Testis (tissue), 3 donors: ENCODE data around the gene SOCS2. TPM values are rescaled to one million over a fixed set of nuclear protein-coding genes. Genes with fewer than 3 reads are reported as not detected.

ENCODE experiments used
- DNase-seq: peaks from one replicate; pipeline ENCODE4 v3.0.0-alpha.2; 2019
- H3K27ac ChIP-seq, 2 donors: fragments of 200-600 bp; sonication (generic); one replicate each; pipeline ENCODE4 v1.5.1; 2019
- H3K27me3 ChIP-seq: fragments of 200-600 bp; sonication (generic); one replicate; pipeline ENCODE4 v1.5.1; 2019
- H3K36me3 ChIP-seq: fragments of 200-600 bp; sonication (generic); one replicate; pipeline ENCODE4 v1.5.1; 2017; ENCODE audit warnings: low read depth; ENCODE audit errors: missing control alignments
- H3K4me1 ChIP-seq: fragments of 200-600 bp; sonication (generic); one replicate; pipeline ENCODE4 v1.5.1; 2019
- H3K4me3 ChIP-seq, 2 donors: fragments of 200-600 bp; sonication (generic); one replicate each; pipeline ENCODE4 v1.5.1; 2017 to 2019
- H3K9me3 ChIP-seq: fragments of 200-600 bp; sonication (generic); one replicate; pipeline ENCODE4 v1.5.1; 2017
- CTCF ChIP-seq, 3 experiments: fragments of 450-650 bp in 2 of 3; fragments of 200-600 bp in 1 of 3; sonication (generic) in 1 of 3; IDR thresholded peaks; one replicate each; pipeline ENCODE4 v1.5.1; 2016 to 2019; ENCODE audit warnings: antibody characterized with exemption in 3 of 3, mild to moderate bottlenecking in 2 of 3, moderate library complexity in 1 of 3
- POLR2A ChIP-seq: fragments of 450-650 bp; IDR thresholded peaks from one replicate; pipeline ENCODE4 v1.6.1; 2017; ENCODE audit warnings: antibody characterized with exemption, mild to moderate bottlenecking, moderate library complexity
- WGBS, 2 donors: methylation state at CpG; one replicate each; pipeline ENCODE4 v1.1.5; 2018; 5-methylcytosine and 5-hydroxymethylcytosine counted together
- intact Hi-C: fragments of 100-400 bp; cut with DNase I; formaldehyde crosslinking; loops from one replicate; pipeline ENCODE4 v1.15.1; 2023; ENCODE audit warnings: low total_unique reads
- polyA plus RNA-seq: library from polyadenylated mRNA; stranded (reverse); fragments of 350-450 nt; fragmentation: Illumina TruSeq; extraction: RNeasy Lipid Tissue Mini Kit (QIAGEN cat#74804); gene quantifications from one replicate; pipeline ENCODE4 v1.2.3, GENCODE V29; 2014; ENCODE audit warnings: low read depth, low replicate concordance; ENCODE audit not compliant: insufficient read depth
- total RNA-seq, 2 donors: library from RNA; depleted of rRNA; stranded (reverse); fragments of >200 nt; gene quantifications; one replicate each; pipeline ENCODE4 v1.2.3, GENCODE V29; 2016

The SOCS2 gene
- total and polyA plus RNA-seq, 3 donors from 2014 or later = 19.3 to 25.4 (median 24.1) TPM

GRCh38 chr12:93593843-93594242 lies 21.4 kb downstream of the SOCS2 start:
- Histone ChIP-seq H3K36me3 (no peaks in the 10 kb centered on the region), H3K27ac (peak overlapping the region; percentile 86 to 94), H3K4me3 (no peak overlapping the region), H3K4me1 (peaks cover 14% of the 10 kb centered on the region), H3K27me3 (no peaks in the 10 kb centered on the region), H3K9me3 (no peaks in the 10 kb centered on the region)
- no peak for DNase-seq
- intact Hi-C loops = no loop called here
- 44 to 52% methylated on average over 2 of the region's 2 CpGs for WGBS, 2 donors
- no peak for TF ChIP-seq POLR2A
- no peak for TF ChIP-seq CTCF (IDR thresholded peaks at IDR 0.05)

- H3K4me3 ChIP-seq = no peak overlapping the region
- no peak for DNase-seq
- no peaks in the 10 kb centered on the region for H3K36me3 ChIP-seq
- peak overlapping the region; percentile 86 to 94 for H3K27ac ChIP-seq
- TF ChIP-seq POLR2A = no peak
- no peak for TF ChIP-seq CTCF (IDR thresholded peaks at IDR 0.05)
- intact Hi-C loops = no loop called here
- no peaks in the 10 kb centered on the region for H3K9me3 ChIP-seq
- H3K4me1 ChIP-seq = peaks cover 14% of the 10 kb centered on the region
- WGBS, 2 donors = 37 to 51% methylated on average over 6 of the region's 6 CpGs
- no peaks in the 10 kb centered on the region for H3K27me3 ChIP-seq
These were observed 22.4 kb downstream of the SOCS2 start for GRCh38 chr12:93594766-93595311.

DNA sequence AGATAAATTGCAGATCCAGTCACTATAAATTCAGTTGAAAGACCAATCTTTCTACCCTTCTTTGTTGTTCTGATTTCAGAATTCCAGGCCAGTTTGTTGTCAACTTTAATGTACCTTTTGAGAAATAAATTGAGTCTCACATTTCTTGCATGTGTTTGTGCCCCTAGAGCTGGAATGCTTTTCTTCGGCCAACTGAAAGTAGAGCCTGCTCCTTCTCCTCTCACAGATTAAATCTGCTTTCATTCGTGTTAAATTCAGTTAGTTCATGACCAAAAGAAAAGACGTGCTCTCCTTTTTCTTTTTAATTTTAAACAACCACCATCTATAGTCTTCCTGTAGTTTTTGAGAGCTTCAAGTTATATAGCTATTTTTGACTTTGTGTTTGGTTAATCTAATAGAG lies 22.9 kb downstream of the SOCS2 start:
- no peaks in the 10 kb centered on the region for H3K36me3 ChIP-seq
- intact Hi-C loops = no loop called here
- H3K27ac ChIP-seq = peak overlapping the region; percentile 86 to 94
- no peak overlapping the region for H3K4me3 ChIP-seq
- peaks cover 14% of the 10 kb centered on the region for H3K4me1 ChIP-seq
- WGBS, 2 donors = 40 to 50% methylated on average over 3 of the region's 3 CpGs
- DNase-seq = no peak
- H3K9me3 ChIP-seq = no peaks in the 10 kb centered on the region
- H3K27me3 ChIP-seq = no peaks in the 10 kb centered on the region
- TF ChIP-seq POLR2A = no peak
- no peak for TF ChIP-seq CTCF (IDR thresholded peaks at IDR 0.05)

DNA sequence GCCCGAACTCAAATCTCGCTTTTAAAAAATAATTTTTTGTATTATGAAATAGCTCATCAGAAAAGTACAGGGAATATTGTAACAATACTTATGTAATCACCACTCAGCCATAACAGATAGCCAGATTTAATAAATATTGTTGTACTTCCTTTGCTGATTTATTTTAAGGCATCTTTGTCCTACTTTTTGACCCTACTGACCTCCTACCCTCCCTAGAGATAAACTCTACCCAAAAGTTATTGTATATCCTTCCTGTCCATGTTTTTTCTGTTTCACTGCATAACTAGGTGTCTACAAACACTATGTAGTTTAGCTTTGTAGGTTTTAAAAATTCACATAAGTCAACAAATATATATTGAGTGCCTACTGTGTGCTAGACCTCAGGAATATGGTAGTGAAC lies 25.1 kb downstream of the SOCS2 start:
- Histone ChIP-seq H3K27me3 (no peaks in the 10 kb centered on the region), H3K9me3 (no peaks in the 10 kb centered on the region), H3K4me1 (peaks cover 11% of the 10 kb centered on the region), H3K36me3 (no peaks in the 10 kb centered on the region), H3K4me3 (no peak overlapping the region), H3K27ac (no peak overlapping the region)
- intact Hi-C loops = no loop called here
- no peak for DNase-seq
- 89 to 90% methylated on average over 2 of the region's 2 CpGs for WGBS, 2 donors
- no peak for TF ChIP-seq CTCF (IDR thresholded peaks at IDR 0.05)
- no peak for TF ChIP-seq POLR2A

DNA sequence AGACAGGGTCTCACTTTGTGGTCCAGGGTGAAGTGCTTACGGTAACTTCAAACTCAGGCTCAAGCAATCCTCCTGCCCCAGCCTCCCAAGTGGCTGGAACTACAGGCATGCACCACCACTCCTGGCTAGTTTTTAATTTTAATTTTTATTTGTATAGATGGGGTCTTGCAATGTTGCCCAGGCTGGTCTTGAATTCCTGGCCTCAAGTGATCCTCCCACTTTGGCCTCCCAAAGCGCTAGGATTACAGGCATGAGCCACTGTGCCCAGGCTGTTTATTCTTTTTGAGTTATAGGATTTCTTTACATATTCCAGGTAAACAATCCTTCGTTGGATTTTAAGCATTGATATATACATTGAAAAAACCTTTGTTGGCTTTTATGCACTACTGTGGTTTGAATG lies 26.7 kb downstream of the SOCS2 start:
- no peaks in the 10 kb centered on the region for H3K36me3 ChIP-seq
- no peaks in the 10 kb centered on the region for H3K9me3 ChIP-seq
- no peak overlapping the region for H3K4me3 ChIP-seq
- TF ChIP-seq POLR2A (no peak), CTCF (IDR thresholded peaks at IDR 0.05) (no peak)
- peaks cover 17% of the 10 kb centered on the region for H3K4me1 ChIP-seq
- intact Hi-C loops = no loop called here
- DNase-seq = no peak
- no peaks in the 10 kb centered on the region for H3K27me3 ChIP-seq
- no peak overlapping the region for H3K27ac ChIP-seq
- WGBS, 2 donors = 94 to 98% methylated on average over 3 of the region's 3 CpGs
